ENCODE measurements around the gene MFGE8. TPM values are rescaled to one million over a fixed set of nuclear protein-coding genes. Genes with fewer than 3 reads are reported as not detected.

Gene MFGE8
- polyA plus RNA-seq, 1 experiment = 1,967 TPM

- CTCF ChIA-PET = interaction anchor here (0.6 to 4.4 kb wide), 50 partner anchors 8 to 325 kb away, joined by 3 to 63 read pairs (median 4); partner anchors contain the start of gene HAPLN3
- POLR2A ChIA-PET = interaction anchor here (1.0 kb wide), 1 partner anchor 273 kb away, joined by 4 read pairs; no protein-coding TSS in a partner anchor
- peak; percentile 56 for DNase-seq (ENCODE audit: low read depth)
Measured at GRCh38 chr15:88904624-88905327, 8.4 kb downstream of the MFGE8 start.

GRCh38 chr15:88904257-88904623 lies 8.9 kb downstream of the MFGE8 start:
- Histone ChIP-seq H3K4me3 (ENCODE audit: low read depth, low read length) (no peak overlapping the region), H3K27me3 (ENCODE audit: control insufficient read depth, insufficient read depth, low read length) (no peaks in the 10 kb centered on the region), H3K36me3 (ENCODE audit: control insufficient read depth, insufficient read depth, low read length) (peaks cover 49% of the 10 kb centered on the region)
- DNase-seq (ENCODE audit: low read depth) = no peak
- POLR2A ChIA-PET = interaction anchor here (1.0 kb wide), 1 partner anchor 274 kb away, joined by 4 read pairs; no protein-coding TSS in a partner anchor
- no peak for TF ChIP-seq CTCF (IDR thresholded peaks at IDR 0.05; ENCODE audit: insufficient read depth, low read depth, low read length)
- CTCF ChIA-PET = interaction anchor here (0.7 to 4.4 kb wide), 35 partner anchors 9 to 291 kb away, joined by 3 to 63 read pairs (median 5); partner anchors contain the start of gene HAPLN3

More at GRCh38 chr15:88904624-88905327, 8.4 kb downstream of the MFGE8 start:
- Histone ChIP-seq H3K4me3 (ENCODE audit: low read depth, low read length) (no peak overlapping the region), H3K27me3 (ENCODE audit: control insufficient read depth, insufficient read depth, low read length) (no peaks in the 10 kb centered on the region), H3K36me3 (ENCODE audit: control insufficient read depth, insufficient read depth, low read length) (peaks cover 47% of the 10 kb centered on the region)
- TF ChIP-seq CTCF (IDR thresholded peaks at IDR 0.05; ENCODE audit: insufficient read depth, low read depth, low read length) = peak; percentile 98

- TF ChIP-seq CTCF (IDR thresholded peaks at IDR 0.05; ENCODE audit: insufficient read depth, low read depth, low read length) = no peak
- no peak for DNase-seq (ENCODE audit: low read depth)
Measured at GRCh38 chr15:88902846-88903245, 10.3 kb downstream of the MFGE8 start.

GRCh38 chr15:88902221-88902835 lies 10.9 kb downstream of the MFGE8 start:
- ChIA-PET CTCF (interaction anchor here (1.1 to 4.4 kb wide), 6 partner anchors 24 to 275 kb away, joined by 3 to 63 read pairs (median 8); no protein-coding TSS in a partner anchor), POLR2A (no interaction called here)
- no peak overlapping the region for H3K4me3 ChIP-seq (ENCODE audit: low read depth, low read length)
- no peaks in the 10 kb centered on the region for H3K27me3 ChIP-seq (ENCODE audit: control insufficient read depth, insufficient read depth, low read length)
- DNase-seq (ENCODE audit: low read depth) = no peak
- no peak for TF ChIP-seq CTCF (IDR thresholded peaks at IDR 0.05; ENCODE audit: insufficient read depth, low read depth, low read length)
- peaks cover 47% of the 10 kb centered on the region for H3K36me3 ChIP-seq (ENCODE audit: control insufficient read depth, insufficient read depth, low read length)

More at GRCh38 chr15:88902846-88903245, 10.3 kb downstream of the MFGE8 start:
- Histone ChIP-seq H3K36me3 (ENCODE audit: control insufficient read depth, insufficient read depth, low read length) (peaks cover 46% of the 10 kb centered on the region), H3K4me3 (ENCODE audit: low read depth, low read length) (no peak overlapping the region), H3K27me3 (ENCODE audit: control insufficient read depth, insufficient read depth, low read length) (no peaks in the 10 kb centered on the region)
- CTCF ChIA-PET = interaction anchor here (0.6 to 4.4 kb wide), 9 partner anchors 24 to 275 kb away, joined by 3 to 63 read pairs (median 6); no protein-coding TSS in a partner anchor
- POLR2A ChIA-PET = interaction anchor here (1.0 kb wide), 1 partner anchor 101 kb away, joined by 3 read pairs; no protein-coding TSS in a partner anchor

Data from BJ (cell line).